Right cardiac atrium (tissue), 5 donors: ENCODE data around the gene CC2D1A. TPM values are rescaled to one million over a fixed set of nuclear protein-coding genes. Genes with fewer than 3 reads are reported as not detected.
"Not testable (repeated sequence)": the region's sequence is repeated elsewhere in the genome, so short reads cannot be mapped to it uniquely, and the experiment has no call there.

Experiments
- ATAC-seq, 2 donors: fragments of 200-7000 bp; cut with Tn5 transposase; one replicate each; pipeline versions ENCODE4 v1.8.0 to v1.9.1; 2020; ENCODE audit warnings: moderate library complexity in 2 of 2, mild to moderate bottlenecking in 1 of 2
- DNase-seq, 3 donors: peaks; one replicate each; pipeline ENCODE4 v3.0.0-alpha.2; 2020
- H3K27ac ChIP-seq: one replicate; pipeline ENCODE4 v1.5.1; 2013; ENCODE audit warnings: mild to moderate bottlenecking, low read length, control low read depth, moderate library complexity
- H3K27me3 ChIP-seq: one replicate; pipeline ENCODE4 v1.6.1; 2013; ENCODE audit not compliant: control insufficient read depth, insufficient read depth
- H3K4me1 ChIP-seq: one replicate; pipeline ENCODE4 v1.6.1; 2013; ENCODE audit warnings: low read length; ENCODE audit not compliant: control insufficient read depth, insufficient read depth
- H3K4me3 ChIP-seq: one replicate; pipeline ENCODE4 v1.5.1; 2013; ENCODE audit warnings: low read length, control low read depth
- H3K9me3 ChIP-seq: one replicate; pipeline ENCODE4 v1.6.1; 2013; ENCODE audit warnings: low read length; ENCODE audit not compliant: control insufficient read depth
- WGBS: extraction: QIAGEN DNeasy Blood & Tissue Kit; methylation state at CpG from one replicate; pipeline ENCODE4 v1.1.7; 2013; 5-methylcytosine and 5-hydroxymethylcytosine counted together
- intact Hi-C, 4 donors: fragments of 100-400 bp; cut with DNase I; formaldehyde crosslinking; loops; one replicate each; pipeline versions ENCODE4 v1.11.0 to v1.14.0; 2022 to 2023
- polyA plus RNA-seq: library from polyadenylated mRNA; stranded (reverse); fragments of 200-250 nt; gene quantifications from one replicate; pipeline ENCODE4 v1.2.3, GENCODE V29; 2013
- total RNA-seq, 4 donors: library from RNA; stranded (reverse); fragmentation: NEBNext Ultra II Directional; extraction: Animal tissue kit (Norgen Biotek cat#: 25700); gene quantifications; one replicate each; pipeline ENCODE4 v1.2.1, GENCODE V29; 2021
- donor health status: healthy with polysubstance abuse.
- donor health status: DM: no; HTN: yes; CAD: no.
- donor health status: DM: no; HTN: no; CAD: no.
- donor health status: DM: no; HTN: yes; CAD: no; lungs with severe emphysema.
- donor health status: DM: yes; HTN: yes; CAD: no.

CC2D1A gene
- total and polyA plus RNA-seq, 5 donors, result 21.6 to 26.2 (median 22.6) TPM

DNA sequence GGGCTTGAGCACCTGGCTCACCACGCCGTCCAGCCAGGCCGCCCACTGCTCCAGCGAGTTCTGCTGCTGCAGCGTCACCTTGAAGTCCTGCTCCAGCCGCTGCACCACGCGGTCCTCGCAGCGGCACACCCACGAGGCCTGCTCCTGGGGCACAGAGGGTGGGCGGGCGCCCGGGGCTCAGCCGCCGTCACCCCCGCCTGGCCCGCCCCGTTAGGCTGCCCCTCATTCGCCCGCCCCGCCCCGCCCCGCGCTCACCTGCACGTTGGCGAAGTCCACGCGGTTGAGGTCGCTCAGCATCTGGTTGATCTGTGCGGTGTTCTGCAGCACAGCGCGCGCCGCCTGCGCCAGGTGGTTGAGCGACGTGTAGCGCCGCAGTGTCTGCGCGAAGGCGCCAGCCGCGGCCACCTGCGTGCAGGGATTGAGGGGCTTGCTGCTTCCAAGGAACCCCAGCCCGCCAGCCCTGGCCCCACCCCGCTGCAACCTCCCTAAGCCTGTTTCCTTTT lies 57.7 kb downstream of the CC2D1A start:
- no peaks in the 10 kb centered on the region for H3K9me3 ChIP-seq
- H3K4me1 ChIP-seq, result no peaks in the 10 kb centered on the region
- DNase-seq, result peak in 1 of 3 donors; percentile 62
- intact Hi-C loops, result no loop called here
- ATAC-seq, result no peak
- 92% methylated on average over 48 of the region's 48 CpGs for WGBS
- H3K4me3 ChIP-seq, result no peak overlapping the region
- H3K27ac ChIP-seq, result no peak overlapping the region
- no peaks in the 10 kb centered on the region for H3K27me3 ChIP-seq

DNA sequence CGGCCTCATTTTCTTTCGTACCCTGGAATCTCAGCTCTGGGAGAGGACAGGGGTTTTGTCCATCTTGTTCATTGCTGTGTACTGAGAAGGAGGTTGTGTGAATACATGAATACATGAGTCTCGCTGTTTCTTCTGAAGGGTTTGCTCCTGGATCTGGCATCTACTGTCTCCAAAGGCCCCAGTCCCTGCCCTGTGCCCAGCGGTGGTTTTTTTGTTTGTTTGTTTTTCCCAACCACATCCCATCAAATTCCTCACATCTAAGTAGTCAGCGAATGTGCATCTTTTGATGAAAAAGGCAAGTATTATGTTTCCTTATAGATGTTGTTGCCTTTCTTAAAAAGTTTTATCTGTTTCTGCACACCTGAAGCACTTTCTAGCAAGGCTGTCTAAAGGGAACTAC lies 58.8 kb downstream of the CC2D1A start:
- H3K9me3 ChIP-seq, result no peaks in the 10 kb centered on the region
- H3K4me3 ChIP-seq, result no peak overlapping the region
- no peak overlapping the region for H3K27ac ChIP-seq
- intact Hi-C loops, result no loop called here
- H3K27me3 ChIP-seq, result no peaks in the 10 kb centered on the region
- 91% methylated on average over 5 of the region's 5 CpGs for WGBS
- no peaks in the 10 kb centered on the region for H3K4me1 ChIP-seq
- DNase-seq, result no peak
- ATAC-seq, result no peak

- intact Hi-C loops, result no loop called here
- no peaks in the 10 kb centered on the region for H3K9me3 ChIP-seq
- no peak overlapping the region for H3K4me3 ChIP-seq
- DNase-seq (peak in 1 of 3 donors; percentile 44), ATAC-seq (no peak)
- 89% methylated on average over 24 of the region's 24 CpGs for WGBS
- H3K27me3 ChIP-seq, result no peaks in the 10 kb centered on the region
- no peak overlapping the region for H3K27ac ChIP-seq
- H3K4me1 ChIP-seq, result no peaks in the 10 kb centered on the region
These were observed 59.4 kb downstream of the CC2D1A start for GRCh38 chr19:13965377-13965896.

GRCh38 chr19:13965926-13966683 lies 60.1 kb downstream of the CC2D1A start:
- WGBS, result 94% methylated on average over 20 of the region's 20 CpGs
- intact Hi-C loops, result no loop called here

DNA sequence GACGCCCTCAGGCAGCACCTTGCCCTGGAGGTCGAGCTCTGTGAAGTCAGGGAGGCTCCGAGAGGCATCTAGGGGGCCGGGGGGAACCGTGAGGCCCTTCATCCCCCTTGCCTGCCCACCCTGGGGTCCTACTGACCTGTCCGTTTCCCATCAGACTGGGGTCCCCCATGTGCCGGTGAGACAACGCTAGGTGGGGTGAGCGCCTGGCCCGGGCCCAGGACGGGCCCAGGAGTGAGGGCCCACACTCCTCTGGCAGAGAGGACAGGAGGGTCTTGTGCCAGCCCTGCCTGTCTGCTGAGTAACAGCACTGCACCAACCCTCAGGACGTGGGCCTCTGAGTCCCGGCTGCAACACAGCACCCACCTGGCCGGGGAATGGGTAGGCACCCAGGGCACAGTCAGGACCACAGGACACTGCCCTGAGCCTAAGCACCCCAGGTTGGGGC lies 60.7 kb downstream of the CC2D1A start:
- Histone ChIP-seq H3K27me3 (no peaks in the 10 kb centered on the region), H3K4me3 (no peak overlapping the region), H3K9me3 (no peaks in the 10 kb centered on the region), H3K4me1 (no peaks in the 10 kb centered on the region), H3K27ac (no peak overlapping the region)
- ATAC-seq (no peak), DNase-seq (peak in 1 of 3 donors; percentile 26)
- intact Hi-C loops, result no loop called here
- 95% methylated on average over 14 of the region's 14 CpGs for WGBS

More at GRCh38 chr19:13965926-13966683, 60.1 kb downstream of the CC2D1A start:
- H3K27ac ChIP-seq, result no peak overlapping the region
- H3K4me3 ChIP-seq, result no peak overlapping the region
- no peaks in the 10 kb centered on the region for H3K27me3 ChIP-seq
- no peaks in the 10 kb centered on the region for H3K4me1 ChIP-seq
- H3K9me3 ChIP-seq, result no peaks in the 10 kb centered on the region
- ATAC-seq (no peak), DNase-seq (peak in 1 of 3 donors; percentile 41)

DNA sequence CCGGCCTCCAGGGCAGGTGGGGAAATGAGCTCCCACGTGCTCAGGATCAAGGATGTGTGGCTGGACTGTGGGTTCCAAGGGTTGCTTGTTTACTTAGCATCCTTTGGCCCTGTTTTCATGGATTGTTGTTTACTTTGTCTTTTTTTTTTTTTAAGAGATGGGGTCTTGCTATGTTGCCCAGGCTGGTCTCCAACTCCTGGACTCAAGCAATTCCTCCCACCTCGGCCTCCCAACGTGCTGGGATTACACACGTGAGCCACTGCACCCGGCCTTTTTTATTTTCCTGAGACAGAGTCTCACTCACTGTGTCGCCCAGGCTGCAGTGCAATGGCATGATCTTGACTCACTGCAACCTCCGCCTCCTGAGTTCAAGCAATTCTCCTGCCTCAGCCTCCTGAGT lies 61.2 kb downstream of the CC2D1A start:
- H3K4me1 ChIP-seq, H3K9me3 ChIP-seq, intact Hi-C loops, ATAC-seq, DNase-seq, H3K4me3 ChIP-seq, H3K27me3 ChIP-seq, H3K27ac ChIP-seq: not testable (repeated sequence)
- WGBS, result 98% methylated on average over 8 of the region's 8 CpGs

DNA sequence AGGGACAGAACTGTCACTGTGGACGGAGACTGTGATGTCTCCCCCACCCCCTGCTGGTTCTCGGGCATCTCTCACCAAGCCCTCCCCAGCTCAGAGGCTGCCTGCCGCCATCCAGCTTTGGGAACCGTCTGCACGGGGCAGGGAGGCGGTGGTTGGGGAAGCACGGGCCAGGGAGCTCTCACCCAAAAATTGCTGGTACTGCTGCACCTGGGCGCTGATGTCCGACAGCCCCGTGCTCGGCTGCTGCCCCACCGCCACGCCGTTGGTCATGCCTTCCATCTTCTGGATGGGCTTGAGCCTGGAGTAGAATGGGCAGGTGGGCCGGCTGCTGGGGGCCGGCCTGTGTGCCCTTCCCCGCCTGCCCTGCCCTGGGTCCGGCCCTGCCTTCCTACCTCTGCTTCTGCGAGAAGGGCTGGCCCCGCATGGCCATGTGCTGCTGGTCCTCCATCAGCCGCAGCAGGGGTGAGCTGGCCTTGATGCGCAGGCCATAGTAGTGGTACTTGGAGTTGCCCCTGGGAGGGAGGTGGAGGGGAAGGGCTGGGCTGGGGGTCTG lies 62.5 kb downstream of the CC2D1A start:
- ATAC-seq (no peak), DNase-seq (peak in 1 of 3 donors; percentile 24)
- H3K9me3 ChIP-seq, result no peaks in the 10 kb centered on the region
- H3K4me3 ChIP-seq, result no peak overlapping the region
- no peaks in the 10 kb centered on the region for H3K27me3 ChIP-seq
- intact Hi-C loops, result no loop called here
- 93% methylated on average over 22 of the region's 22 CpGs for WGBS
- no peaks in the 10 kb centered on the region for H3K4me1 ChIP-seq
- H3K27ac ChIP-seq, result no peak overlapping the region

- 94% methylated on average over 18 of the region's 18 CpGs for WGBS
- H3K27ac ChIP-seq, result no peak overlapping the region
- no peaks in the 10 kb centered on the region for H3K27me3 ChIP-seq
- ATAC-seq (no peak), DNase-seq (peak in 1 of 3 donors; percentile 13)
- no peaks in the 10 kb centered on the region for H3K9me3 ChIP-seq
- no peaks in the 10 kb centered on the region for H3K4me1 ChIP-seq
- no peak overlapping the region for H3K4me3 ChIP-seq
- intact Hi-C loops, result no loop called here
These were observed 63.0 kb downstream of the CC2D1A start for GRCh38 chr19:13968999-13969398.

DNA sequence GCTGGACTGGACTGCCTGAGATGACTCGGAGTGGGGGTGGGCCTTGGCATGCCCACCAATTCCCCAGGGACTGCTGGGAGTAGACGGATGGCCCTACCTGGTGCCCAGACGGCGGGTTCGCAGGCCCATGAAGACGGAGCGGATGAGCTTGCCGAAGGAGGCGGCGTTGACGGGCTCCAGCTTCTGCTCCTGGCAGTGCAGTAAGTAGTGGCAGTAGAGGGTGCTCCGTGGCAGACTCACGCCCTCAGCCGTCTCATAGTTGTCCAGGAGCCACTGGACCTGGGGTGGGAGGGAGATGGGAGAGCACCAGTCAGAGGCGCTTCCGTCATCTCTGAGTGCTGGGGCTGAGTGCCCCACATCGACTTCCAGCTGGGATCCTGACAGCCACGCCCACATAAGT lies 63.9 kb downstream of the CC2D1A start:
- Histone ChIP-seq H3K4me3 (no peak overlapping the region), H3K4me1 (no peaks in the 10 kb centered on the region), H3K27ac (no peak overlapping the region), H3K9me3 (no peaks in the 10 kb centered on the region), H3K27me3 (no peaks in the 10 kb centered on the region)
- intact Hi-C loops, result no loop called here
- DNase-seq (peak in 2 of 3 donors; percentile 25 to 55), ATAC-seq (peak in 1 of 2 donors; percentile 13)
- WGBS, result 87% methylated on average over 18 of the region's 18 CpGs

- H3K4me3 ChIP-seq, H3K4me1 ChIP-seq, intact Hi-C loops, DNase-seq, H3K27me3 ChIP-seq, H3K27ac ChIP-seq, H3K9me3 ChIP-seq, ATAC-seq: not testable (repeated sequence)
- 90% methylated on average over 15 of the region's 15 CpGs for WGBS
These were observed 65.9 kb downstream of the CC2D1A start for GRCh38 chr19:13971868-13972267.
